Endothelial cell (in vitro differentiated cells): ENCODE data around the gene SEMA4A. TPM values are rescaled to one million over a fixed set of nuclear protein-coding genes. Genes with fewer than 3 reads are reported as not detected.

Experiments
- DNase-seq: peaks from one replicate; pipeline ENCODE4 v3.0.0; 2021; ENCODE audit warnings: low spot score
- H3K27ac Mint-ChIP-seq: one replicate; pipeline ENCODE4 v1.8.0; 2021; ENCODE audit warnings: mixed read lengths, inconsistent platforms; ENCODE audit not compliant: unreplicated experiment
- H3K27me3 Mint-ChIP-seq: one replicate; pipeline ENCODE4 v1.8.0; 2021; ENCODE audit warnings: mild to moderate bottlenecking, moderate library complexity, mixed read lengths, inconsistent platforms; ENCODE audit not compliant: unreplicated experiment
- H3K36me3 Mint-ChIP-seq: one replicate; pipeline ENCODE4 v1.8.0; 2021; ENCODE audit warnings: mild to moderate bottlenecking, low read depth, mixed read lengths, inconsistent platforms; ENCODE audit not compliant: unreplicated experiment
- H3K4me1 Mint-ChIP-seq: one replicate; pipeline ENCODE4 v1.8.0; 2021; ENCODE audit warnings: mild to moderate bottlenecking, mixed read lengths, inconsistent platforms; ENCODE audit not compliant: unreplicated experiment
- H3K4me3 Mint-ChIP-seq: one replicate; pipeline ENCODE4 v1.8.0; 2021; ENCODE audit warnings: mild to moderate bottlenecking, mixed read lengths, inconsistent platforms; ENCODE audit not compliant: unreplicated experiment
- H3K9me3 Mint-ChIP-seq: one replicate; pipeline ENCODE4 v1.8.0; 2021; ENCODE audit warnings: mixed read lengths, inconsistent platforms; ENCODE audit not compliant: unreplicated experiment
- total RNA-seq: library from RNA; stranded (reverse); fragmentation: NEBNext Ultra II Directional; extraction: Animal tissue kit (Norgen Biotek cat#: 25700); gene quantifications from one replicate; pipeline ENCODE4 v1.2.1, GENCODE V29; 2021; ENCODE audit not compliant: unreplicated experiment
- TF ChIP-seq, protein P1 (sequence below): fragments of 200-600 bp; sonication (generic); IDR thresholded peaks from one replicate; pipeline ENCODE4 v1.5.0; 2021; ENCODE audit warnings: antibody characterized with exemption; ENCODE audit not compliant: unreplicated experiment

Gene SEMA4A
- total RNA-seq, 1 donor from 2014 or later: 2.2 TPM

DNA sequence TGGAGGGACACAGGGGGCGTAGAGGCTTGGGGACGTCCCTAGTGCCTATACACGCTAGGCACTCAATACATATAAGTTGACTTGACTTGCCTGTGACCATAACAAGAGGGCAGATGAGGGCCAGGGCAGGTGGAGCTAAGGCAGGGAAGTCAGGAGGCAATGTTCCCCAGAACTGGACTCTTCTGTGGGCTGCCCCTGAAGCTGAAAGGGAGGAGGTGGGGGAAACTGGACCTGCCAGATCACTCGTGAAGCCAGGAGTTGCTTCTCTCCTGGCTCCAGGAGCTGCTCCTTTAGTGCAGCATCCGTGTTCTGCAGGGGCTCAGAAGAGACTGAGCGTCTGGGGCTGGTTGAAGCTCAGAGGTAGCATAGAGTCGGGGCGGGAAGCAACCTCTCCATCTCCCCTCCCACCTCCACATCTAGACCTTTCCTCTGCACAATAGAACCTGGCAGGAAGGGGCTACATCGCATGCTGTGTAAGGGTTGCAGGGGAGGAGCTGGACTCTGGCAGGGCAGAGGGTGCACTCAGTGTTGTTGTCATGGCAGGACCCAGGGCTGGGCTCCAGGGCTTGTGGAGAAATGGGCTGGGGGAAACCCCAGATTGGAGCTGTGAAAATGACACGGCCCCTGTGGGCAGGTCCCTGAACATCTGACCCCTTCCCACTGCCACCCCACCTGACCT is 2.9 kb upstream of the SEMA4A start:
- Mint-ChIP-seq H3K27ac (peak overlapping the region; percentile 30), H3K4me3 (no peak overlapping the region), H3K27me3 (peaks cover 18% of the 10 kb centered on the region), H3K9me3 (no peaks in the 10 kb centered on the region), H3K36me3 (no peaks in the 10 kb centered on the region), H3K4me1 (peaks cover 45% of the 10 kb centered on the region)
- TF ChIP-seq, protein P1, sequence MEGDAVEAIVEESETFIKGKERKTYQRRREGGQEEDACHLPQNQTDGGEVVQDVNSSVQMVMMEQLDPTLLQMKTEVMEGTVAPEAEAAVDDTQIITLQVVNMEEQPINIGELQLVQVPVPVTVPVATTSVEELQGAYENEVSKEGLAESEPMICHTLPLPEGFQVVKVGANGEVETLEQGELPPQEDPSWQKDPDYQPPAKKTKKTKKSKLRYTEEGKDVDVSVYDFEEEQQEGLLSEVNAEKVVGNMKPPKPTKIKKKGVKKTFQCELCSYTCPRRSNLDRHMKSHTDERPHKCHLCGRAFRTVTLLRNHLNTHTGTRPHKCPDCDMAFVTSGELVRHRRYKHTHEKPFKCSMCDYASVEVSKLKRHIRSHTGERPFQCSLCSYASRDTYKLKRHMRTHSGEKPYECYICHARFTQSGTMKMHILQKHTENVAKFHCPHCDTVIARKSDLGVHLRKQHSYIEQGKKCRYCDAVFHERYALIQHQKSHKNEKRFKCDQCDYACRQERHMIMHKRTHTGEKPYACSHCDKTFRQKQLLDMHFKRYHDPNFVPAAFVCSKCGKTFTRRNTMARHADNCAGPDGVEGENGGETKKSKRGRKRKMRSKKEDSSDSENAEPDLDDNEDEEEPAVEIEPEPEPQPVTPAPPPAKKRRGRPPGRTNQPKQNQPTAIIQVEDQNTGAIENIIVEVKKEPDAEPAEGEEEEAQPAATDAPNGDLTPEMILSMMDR: no peak
- DNase-seq: no peak

DNA sequence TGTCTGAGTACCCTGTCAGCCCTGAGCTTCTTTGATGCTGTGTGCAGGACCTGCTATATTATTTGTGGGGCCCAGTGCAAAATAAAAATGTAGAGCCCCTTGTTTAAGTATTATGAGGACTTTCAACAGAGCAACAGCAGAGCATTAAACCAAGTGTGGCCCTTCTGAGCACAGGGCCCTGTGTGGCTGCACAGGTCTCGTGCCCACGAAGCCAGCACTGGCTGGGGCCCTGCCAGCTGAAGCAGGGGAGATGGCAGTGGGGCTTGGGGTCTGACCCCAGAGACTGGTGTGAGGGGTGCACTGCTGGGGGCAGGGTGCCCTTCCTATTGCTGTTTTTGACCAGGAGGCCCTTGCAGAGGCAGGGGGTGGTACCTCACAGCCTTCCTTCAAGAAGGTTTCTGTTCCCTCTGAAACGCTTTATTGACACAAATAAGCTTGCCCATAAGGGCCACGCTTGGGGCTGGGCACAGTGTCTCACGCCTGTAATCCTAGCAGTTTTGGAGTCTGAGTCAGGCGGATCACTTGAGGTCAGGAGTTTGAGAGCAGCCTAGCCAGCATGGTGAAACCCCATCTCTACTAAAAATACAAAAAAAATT is 2.2 kb upstream of the SEMA4A start:
- H3K4me3 Mint-ChIP-seq: no peak overlapping the region
- no peaks in the 10 kb centered on the region for H3K9me3 Mint-ChIP-seq
- no peak overlapping the region for H3K27ac Mint-ChIP-seq
- peaks cover 19% of the 10 kb centered on the region for H3K27me3 Mint-ChIP-seq
- peaks cover 48% of the 10 kb centered on the region for H3K4me1 Mint-ChIP-seq
- H3K36me3 Mint-ChIP-seq: no peaks in the 10 kb centered on the region
- no peak for DNase-seq
- TF ChIP-seq, protein P1: no peak

DNA sequence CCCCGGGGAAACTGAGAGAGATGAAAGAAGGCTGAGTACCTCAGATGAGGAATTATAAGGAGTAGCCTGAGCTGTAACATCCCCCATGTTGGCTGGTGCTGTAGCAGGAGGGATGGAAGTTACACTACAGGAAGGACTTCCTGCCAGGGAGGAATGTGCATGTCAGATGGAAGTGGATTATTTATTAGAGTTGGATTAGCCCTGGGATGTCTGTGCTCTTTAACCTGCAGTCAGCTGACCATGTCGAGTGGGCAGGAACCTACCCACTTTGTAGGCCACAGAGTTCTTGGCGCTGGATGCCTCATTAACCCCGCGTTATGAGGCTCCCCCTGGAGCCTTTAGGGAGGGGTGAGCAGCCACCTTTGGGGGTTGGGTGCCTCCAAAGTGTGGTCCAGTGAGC is 757 bp upstream of the SEMA4A start:
- H3K27ac Mint-ChIP-seq: no peak overlapping the region
- peaks cover 23% of the 10 kb centered on the region for H3K27me3 Mint-ChIP-seq
- H3K36me3 Mint-ChIP-seq: no peaks in the 10 kb centered on the region
- DNase-seq: no peak
- peaks cover 51% of the 10 kb centered on the region for H3K4me1 Mint-ChIP-seq
- TF ChIP-seq, protein P1: no peak
- no peaks in the 10 kb centered on the region for H3K9me3 Mint-ChIP-seq
- no peak overlapping the region for H3K4me3 Mint-ChIP-seq

DNA sequence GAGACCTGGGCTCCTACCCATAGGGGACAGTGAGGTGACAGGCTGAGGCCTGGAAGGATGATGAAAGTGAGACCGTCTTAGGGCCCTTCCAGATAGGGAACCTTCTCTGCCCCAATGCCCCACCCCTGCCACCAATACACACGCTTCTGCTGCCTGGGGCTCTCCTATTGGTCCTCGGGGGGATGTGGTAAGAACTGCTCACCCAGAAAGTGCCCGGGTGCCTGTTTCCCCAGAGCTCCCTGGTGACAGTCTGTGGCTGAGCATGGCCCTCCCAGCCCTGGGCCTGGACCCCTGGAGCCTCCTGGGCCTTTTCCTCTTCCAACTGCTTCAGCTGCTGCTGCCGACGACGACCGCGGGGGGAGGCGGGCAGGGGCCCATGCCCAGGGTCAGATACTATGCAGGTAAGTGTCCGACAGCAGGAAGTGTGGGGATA is 948 bp downstream of the SEMA4A start:
- no peak for DNase-seq
- Mint-ChIP-seq H3K36me3 (no peaks in the 10 kb centered on the region), H3K4me1 (peaks cover 59% of the 10 kb centered on the region), H3K9me3 (no peaks in the 10 kb centered on the region), H3K4me3 (peak overlapping the region; percentile 44), H3K27me3 (peaks cover 23% of the 10 kb centered on the region), H3K27ac (peak overlapping the region; percentile 24)
- TF ChIP-seq, protein P1: no peak
